Activated CD4-positive, alpha-beta T cell treated with anti-CD3 and anti-CD28 coated beads, Interleukin-2, amount 10 ng/mL, durations not matched to agents 24 days and 14 days (primary cell): ENCODE results near the gene RARRES2. TPM values are rescaled to one million over a fixed set of nuclear protein-coding genes. Genes with fewer than 3 reads are reported as not detected.
"Not testable (repeated sequence)": the region's sequence is repeated elsewhere in the genome, so short reads cannot be mapped to it uniquely, and the experiment has no call there.

ENCODE experiments used
- DNase-seq: peaks from one replicate; pipeline ENCODE4 v3.0.0; 2022
- H3K27ac Mint-ChIP-seq: one replicate; pipeline ENCODE4 v1.8.0; 2022; ENCODE audit warnings: mild to moderate bottlenecking, mixed read lengths
- H3K27me3 Mint-ChIP-seq: one replicate; pipeline ENCODE4 v1.8.0; 2022; ENCODE audit warnings: mixed read lengths
- H3K36me3 Mint-ChIP-seq: one replicate; pipeline ENCODE4 v1.8.0; 2022; ENCODE audit warnings: low read depth, mild to moderate bottlenecking, mixed read lengths
- H3K4me1 Mint-ChIP-seq: one replicate; pipeline ENCODE4 v1.8.0; 2021; ENCODE audit warnings: mixed read lengths
- H3K4me3 Mint-ChIP-seq: one replicate; pipeline ENCODE4 v1.8.0; 2022; ENCODE audit warnings: mild to moderate bottlenecking, moderate library complexity, mixed read lengths
- H3K9me3 Mint-ChIP-seq: one replicate; pipeline ENCODE4 v1.8.0; 2021; ENCODE audit warnings: mixed read lengths
- intact Hi-C: fragments of 100-400 bp; cut with micrococcal nuclease; formaldehyde crosslinking; loops from one replicate; pipeline ENCODE4 v1.15.1; 2023
- total RNA-seq: library from RNA; stranded (reverse); gene quantifications from 2 replicates; pipeline ENCODE4 v1.2.3, GENCODE V29; 2022

RARRES2 gene
- not detected in 2 replicates for total RNA-seq

DNA sequence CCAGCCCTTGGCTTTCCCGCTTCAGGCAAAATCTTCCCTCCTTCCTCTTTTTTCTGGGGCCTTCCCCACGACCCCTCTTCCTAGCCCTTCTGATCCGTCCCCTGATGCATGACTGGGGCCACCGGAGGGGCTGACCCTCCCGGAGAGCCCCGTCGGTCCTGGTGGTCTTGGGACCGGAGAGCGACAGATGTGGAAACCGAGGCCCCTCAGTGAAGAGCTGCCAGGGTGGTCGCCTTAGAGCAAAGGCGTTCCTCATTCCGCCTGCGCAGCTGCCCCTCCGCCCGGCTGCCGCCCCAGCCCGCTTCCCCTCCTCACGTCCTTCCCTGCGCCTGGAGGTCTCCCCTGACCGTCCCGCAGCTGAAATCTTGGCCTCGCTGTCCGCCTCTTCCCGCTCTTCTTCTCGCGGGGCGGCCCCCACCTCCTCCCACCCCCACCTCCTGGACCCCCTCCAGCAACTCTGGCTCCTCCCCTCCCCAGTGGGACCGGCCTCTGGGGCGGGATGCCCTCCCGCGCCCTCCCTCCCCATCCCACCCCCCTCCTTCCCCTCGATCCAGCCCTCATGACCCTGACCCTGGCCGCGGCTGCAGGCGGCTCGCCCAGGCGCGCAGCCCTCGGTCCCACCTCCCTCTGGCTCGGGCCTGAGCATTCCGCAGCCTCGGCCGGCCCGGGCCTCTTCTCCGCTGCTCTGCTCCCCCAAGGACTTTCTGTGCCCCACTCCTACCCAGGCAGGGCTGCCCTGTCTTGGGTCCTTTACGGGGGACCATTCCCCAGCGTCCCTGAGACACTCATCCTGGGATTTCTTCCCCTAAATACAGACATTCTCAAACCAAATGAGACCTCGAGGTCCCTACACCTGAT is at the start of gene RARRES2:
Gene RARRES2, minus strand, starts transcription at position 367 of the 858 bp plus-strand sequence. CDS start 1,020 bp downstream, outside the sequence.
- DNase-seq = no peak
- Mint-ChIP-seq H3K27me3 (peaks cover 43% of the 10 kb centered on the region), H3K9me3 (peaks cover 8% of the 10 kb centered on the region), H3K4me3 (no peak within 1 kb of the TSS), H3K27ac (no peak within 1 kb of the TSS), H3K36me3 (peaks cover 6% of the 10 kb centered on the region), H3K4me1 (peaks cover 3% of the 10 kb centered on the region)
- intact Hi-C loops = no loop called here

DNA sequence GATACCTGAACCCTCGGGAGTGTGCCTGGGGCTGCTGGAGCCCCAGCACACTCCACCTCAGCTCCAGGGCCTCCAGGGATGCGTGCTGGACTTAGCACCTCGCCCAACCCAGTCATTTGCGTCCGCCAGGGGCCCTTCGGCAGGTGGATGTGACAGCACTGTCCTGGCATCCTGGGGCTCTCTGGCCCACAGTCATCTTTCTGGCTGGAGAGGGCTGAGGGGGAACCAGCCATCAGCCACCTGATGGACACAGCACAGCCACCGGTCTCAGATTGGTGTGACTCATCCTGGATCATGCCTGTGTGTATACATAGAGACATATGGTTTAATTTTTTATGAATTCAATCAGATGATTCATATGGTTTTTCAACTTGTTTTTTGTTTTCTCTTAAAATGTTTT is 48.8 kb upstream of the RARRES2 start:
- Mint-ChIP-seq H3K36me3 (peaks cover 14% of the 10 kb centered on the region), H3K4me3 (no peak overlapping the region), H3K4me1 (peaks cover 2% of the 10 kb centered on the region), H3K9me3 (no peaks in the 10 kb centered on the region), H3K27ac (no peak overlapping the region), H3K27me3 (no peaks in the 10 kb centered on the region)
- no peak for DNase-seq
- intact Hi-C loops = no loop called here

DNA sequence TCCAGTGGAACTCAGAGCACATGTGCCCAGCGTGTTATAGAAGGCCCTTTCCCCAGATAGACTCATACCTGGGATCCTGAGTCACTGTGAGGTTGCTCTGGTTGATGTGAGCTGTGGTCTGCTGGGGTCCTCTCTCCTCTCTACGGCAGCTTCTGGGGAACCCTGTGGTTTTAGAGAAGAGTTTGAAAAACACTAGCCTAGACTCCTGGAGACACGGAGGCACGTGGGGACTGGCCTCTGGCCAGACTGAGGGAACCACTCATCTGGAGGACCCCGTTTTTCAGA is 48.0 kb upstream of the RARRES2 start:
- Mint-ChIP-seq H3K27ac (no peak overlapping the region), H3K27me3 (no peaks in the 10 kb centered on the region), H3K4me3 (no peak overlapping the region), H3K9me3 (no peaks in the 10 kb centered on the region), H3K4me1 (peaks cover 2% of the 10 kb centered on the region), H3K36me3 (peaks cover 14% of the 10 kb centered on the region)
- DNase-seq = no peak
- intact Hi-C loops = no loop called here

DNA sequence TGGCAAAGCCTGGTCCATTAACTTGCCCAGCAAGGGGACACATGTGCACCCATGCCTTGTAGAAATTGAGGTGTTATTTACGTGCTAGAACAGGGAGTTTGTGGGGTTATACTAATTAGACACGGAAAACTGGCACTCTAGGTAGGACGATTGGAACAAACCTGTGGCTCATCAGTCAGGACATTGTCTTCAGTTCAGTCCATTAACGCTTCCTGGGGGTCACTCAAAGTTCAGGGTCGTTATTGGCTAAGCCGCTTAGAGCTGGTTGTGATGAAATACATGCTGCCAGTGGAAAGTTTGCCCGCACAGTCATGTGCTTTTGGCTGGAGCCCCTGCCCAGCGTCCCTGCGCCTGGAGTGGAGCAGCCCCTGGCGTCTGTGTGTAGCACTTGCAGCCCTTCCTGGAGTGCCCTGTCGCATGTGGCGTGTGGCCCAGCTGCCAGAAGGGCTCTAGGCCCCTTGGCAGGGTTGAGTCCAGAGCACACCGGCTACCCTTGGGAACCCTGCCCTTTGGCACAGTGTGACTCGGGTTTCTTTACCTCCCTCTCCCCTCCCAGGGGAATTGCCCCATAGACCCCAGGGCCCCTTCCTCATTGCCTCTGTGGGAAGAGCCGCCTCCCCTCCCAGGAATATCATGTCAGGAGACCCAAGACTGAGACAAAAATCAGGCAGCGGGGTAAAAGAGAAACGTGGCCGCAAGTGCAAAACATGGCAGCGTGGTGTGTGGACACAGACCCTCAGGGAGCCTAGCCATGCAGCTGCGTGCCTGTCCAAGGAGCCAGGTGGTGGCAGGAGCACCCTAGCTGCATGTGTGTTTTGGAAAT is 47.5 kb upstream of the RARRES2 start:
- intact Hi-C loops = no loop called here
- Mint-ChIP-seq H3K27me3 (no peaks in the 10 kb centered on the region), H3K9me3 (no peaks in the 10 kb centered on the region), H3K36me3 (peaks cover 14% of the 10 kb centered on the region), H3K4me3 (no peak overlapping the region), H3K4me1 (peaks cover 2% of the 10 kb centered on the region), H3K27ac (no peak overlapping the region)
- DNase-seq = no peak

DNA sequence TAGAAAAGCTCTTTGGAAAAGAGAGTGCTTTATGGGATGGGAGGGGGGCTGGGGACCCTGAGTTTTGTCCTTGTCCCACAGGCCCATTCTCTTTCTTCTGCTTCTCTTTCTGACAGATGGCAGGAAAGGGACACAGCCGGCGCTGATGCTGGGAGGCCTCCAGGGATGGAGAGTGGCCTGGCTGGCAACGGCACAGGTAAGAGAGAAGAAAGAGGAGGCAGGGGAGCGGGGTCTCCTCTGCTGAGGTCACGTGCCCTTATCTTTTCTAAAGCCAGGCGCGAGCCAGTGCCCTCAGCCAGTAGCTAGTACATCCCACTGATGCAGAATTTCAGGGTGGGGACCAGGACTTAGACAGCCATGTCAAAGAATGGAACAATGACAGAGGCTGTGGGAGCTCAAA is 46.9 kb upstream of the RARRES2 start:
- H3K4me1 Mint-ChIP-seq = peaks cover 3% of the 10 kb centered on the region
- H3K27ac Mint-ChIP-seq = no peak overlapping the region
- no peak for DNase-seq
- peaks cover 14% of the 10 kb centered on the region for H3K36me3 Mint-ChIP-seq
- H3K27me3 Mint-ChIP-seq = no peaks in the 10 kb centered on the region
- intact Hi-C loops = no loop called here
- H3K9me3 Mint-ChIP-seq = no peaks in the 10 kb centered on the region
- no peak overlapping the region for H3K4me3 Mint-ChIP-seq

DNA sequence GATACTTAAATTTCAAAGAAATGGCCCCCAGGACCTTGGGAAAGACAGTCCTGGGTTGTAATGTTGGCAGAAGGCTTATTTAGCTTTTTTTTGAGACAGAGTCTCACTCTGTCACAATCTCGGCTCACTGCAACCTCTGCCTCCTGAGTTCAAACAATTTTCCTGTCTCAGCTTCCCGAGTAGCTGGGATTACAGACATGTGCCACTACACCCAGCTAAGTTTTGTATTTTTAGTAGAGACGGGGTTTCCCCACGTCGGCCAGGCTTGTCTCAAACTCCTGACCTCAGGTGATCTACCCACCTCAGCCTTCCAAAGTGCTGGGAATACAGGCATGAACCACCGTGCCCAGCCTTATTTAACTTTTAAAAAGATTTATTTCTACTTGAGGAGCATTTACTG is 44.5 kb upstream of the RARRES2 start:
- H3K27ac Mint-ChIP-seq, H3K27me3 Mint-ChIP-seq, DNase-seq, H3K4me1 Mint-ChIP-seq, H3K4me3 Mint-ChIP-seq, intact Hi-C loops, H3K9me3 Mint-ChIP-seq, H3K36me3 Mint-ChIP-seq: not testable (repeated sequence)

DNA sequence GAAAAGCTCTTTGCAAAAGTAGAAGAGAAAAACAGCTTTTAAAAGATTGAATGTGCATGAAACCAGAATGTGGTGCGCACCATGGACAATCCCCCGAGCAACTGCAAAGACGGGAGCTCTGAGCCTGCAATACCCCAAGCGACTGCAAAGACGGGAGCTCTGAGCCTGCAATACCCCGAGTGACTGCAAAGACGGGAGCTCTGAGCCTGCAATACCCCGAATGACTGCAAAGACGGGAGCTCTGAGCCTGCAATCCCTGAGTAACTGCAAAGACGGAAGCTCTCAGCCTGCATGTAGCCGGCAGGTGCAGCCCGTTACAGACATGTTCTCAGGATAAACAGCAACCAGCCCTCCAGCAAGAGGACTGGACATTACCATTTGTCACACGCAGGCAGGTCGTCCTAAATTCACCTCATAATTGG is 43.9 kb upstream of the RARRES2 start:
- no peaks in the 10 kb centered on the region for H3K27me3 Mint-ChIP-seq
- DNase-seq = no peak
- no peaks in the 10 kb centered on the region for H3K9me3 Mint-ChIP-seq
- intact Hi-C loops = no loop called here
- no peak overlapping the region for H3K4me3 Mint-ChIP-seq
- H3K27ac Mint-ChIP-seq = no peak overlapping the region
- peaks cover 8% of the 10 kb centered on the region for H3K4me1 Mint-ChIP-seq
- H3K36me3 Mint-ChIP-seq = peaks cover 3% of the 10 kb centered on the region

DNA sequence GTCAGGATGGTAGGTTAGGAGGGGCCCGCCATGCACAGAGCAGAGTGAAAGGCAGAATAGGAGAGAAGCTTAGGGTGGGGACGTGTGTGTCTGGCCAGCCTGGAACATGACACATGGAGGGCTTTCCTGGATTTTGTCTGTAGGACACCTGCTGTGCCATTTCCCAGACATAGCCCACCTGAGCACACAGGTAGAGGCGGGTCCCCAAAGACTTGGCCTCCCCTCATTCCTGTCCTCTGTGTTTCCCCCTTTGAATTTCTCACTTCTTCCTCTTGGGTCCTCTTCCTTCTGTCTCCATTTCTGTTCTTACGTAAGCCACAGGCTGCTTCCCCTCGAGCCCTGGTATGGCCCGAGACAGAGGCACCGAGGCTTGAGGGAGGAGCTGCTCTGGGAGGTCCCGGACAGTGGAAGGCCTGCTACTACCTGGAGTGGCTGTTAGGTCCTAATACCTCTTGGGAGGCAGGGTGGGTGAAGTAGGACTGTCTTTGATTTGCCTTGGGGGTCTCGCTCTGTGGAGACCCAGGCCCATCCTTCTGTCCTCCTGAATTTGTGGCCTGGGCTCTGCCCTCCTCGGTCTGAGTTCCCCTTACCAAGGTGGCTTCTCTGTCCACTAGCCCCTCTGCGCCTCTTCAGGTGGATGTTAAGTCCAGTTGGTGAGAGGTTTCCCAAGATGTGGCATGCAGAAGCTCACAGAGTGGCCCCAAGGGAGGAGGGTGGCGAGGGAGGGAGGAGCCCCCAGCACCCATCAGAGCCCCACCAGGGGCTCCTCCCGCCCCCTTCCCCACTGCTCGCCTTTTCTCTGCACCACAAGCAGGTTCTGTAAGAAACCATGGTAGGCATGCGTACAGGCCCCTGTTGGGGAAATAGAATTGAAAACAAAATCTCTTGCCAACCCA is 43.2 kb upstream of the RARRES2 start:
- intact Hi-C loops = no loop called here
- Mint-ChIP-seq H3K27ac (no peak overlapping the region), H3K9me3 (no peaks in the 10 kb centered on the region), H3K4me1 (peaks cover 15% of the 10 kb centered on the region), H3K27me3 (no peaks in the 10 kb centered on the region), H3K36me3 (peaks cover 3% of the 10 kb centered on the region), H3K4me3 (no peak overlapping the region)
- no peak for DNase-seq

DNA sequence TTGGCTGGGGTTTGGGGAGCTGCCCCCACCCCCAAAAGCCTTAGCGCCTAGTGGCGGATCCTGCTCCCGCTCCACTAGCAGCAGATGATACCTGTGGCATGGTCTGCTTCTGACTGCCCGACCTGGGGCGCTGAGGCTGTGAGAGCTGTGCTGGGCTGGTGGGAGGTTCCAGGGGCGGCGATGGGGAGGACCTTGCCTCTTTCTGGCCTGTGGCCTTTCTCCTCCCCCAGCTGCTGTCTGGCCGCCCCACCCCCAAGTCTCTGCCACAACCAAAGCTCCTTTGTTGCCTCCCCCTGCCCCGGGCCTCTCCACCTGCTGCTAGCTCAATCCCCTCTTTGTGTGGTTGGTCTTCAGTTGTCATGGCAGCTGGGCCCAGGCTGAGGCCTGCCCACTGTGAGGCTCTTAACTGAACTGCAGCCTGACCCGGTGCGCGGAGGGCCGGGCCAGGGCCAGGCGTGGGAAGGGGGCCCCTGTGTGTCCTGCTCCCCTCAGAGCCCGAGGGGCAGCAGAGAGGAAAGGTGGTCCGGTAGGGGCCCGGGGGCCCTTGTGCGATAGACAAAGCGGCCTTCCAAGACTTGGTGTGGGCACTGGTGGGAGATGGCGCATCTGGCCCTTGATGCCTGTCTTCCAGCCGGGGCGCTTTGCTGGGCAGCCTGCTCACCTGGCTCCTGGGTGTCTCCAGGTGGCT is 42.4 kb upstream of the RARRES2 start:
- no peaks in the 10 kb centered on the region for H3K9me3 Mint-ChIP-seq
- no peaks in the 10 kb centered on the region for H3K27me3 Mint-ChIP-seq
- peaks cover 3% of the 10 kb centered on the region for H3K36me3 Mint-ChIP-seq
- no peak overlapping the region for H3K27ac Mint-ChIP-seq
- intact Hi-C loops = no loop called here
- DNase-seq = no peak
- no peak overlapping the region for H3K4me3 Mint-ChIP-seq
- H3K4me1 Mint-ChIP-seq = peaks cover 16% of the 10 kb centered on the region

DNA sequence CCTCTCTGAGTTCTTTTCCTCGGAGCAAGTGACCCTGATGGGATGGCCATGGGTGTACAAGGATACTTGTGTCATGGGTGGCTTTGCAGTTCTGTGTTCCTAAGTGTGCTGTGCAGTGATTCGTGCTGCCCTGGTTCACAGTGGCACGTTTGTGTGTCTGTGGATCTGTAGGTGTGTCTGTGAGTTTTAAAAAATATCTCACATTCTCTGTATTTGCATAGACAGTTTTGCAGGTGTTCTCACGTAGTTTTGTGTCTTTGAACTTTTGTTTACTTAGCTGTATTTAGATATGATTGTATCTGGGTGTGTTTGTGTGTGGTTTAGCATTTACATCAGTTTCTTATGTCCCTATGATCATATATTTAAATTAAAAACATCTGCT is 41.4 kb upstream of the RARRES2 start:
- intact Hi-C loops = no loop called here
- H3K4me1 Mint-ChIP-seq = peaks cover 19% of the 10 kb centered on the region
- H3K4me3 Mint-ChIP-seq = no peak overlapping the region
- DNase-seq = no peak
- H3K27me3 Mint-ChIP-seq = no peaks in the 10 kb centered on the region
- H3K27ac Mint-ChIP-seq = no peak overlapping the region
- peaks cover 3% of the 10 kb centered on the region for H3K36me3 Mint-ChIP-seq
- H3K9me3 Mint-ChIP-seq = no peaks in the 10 kb centered on the region

DNA sequence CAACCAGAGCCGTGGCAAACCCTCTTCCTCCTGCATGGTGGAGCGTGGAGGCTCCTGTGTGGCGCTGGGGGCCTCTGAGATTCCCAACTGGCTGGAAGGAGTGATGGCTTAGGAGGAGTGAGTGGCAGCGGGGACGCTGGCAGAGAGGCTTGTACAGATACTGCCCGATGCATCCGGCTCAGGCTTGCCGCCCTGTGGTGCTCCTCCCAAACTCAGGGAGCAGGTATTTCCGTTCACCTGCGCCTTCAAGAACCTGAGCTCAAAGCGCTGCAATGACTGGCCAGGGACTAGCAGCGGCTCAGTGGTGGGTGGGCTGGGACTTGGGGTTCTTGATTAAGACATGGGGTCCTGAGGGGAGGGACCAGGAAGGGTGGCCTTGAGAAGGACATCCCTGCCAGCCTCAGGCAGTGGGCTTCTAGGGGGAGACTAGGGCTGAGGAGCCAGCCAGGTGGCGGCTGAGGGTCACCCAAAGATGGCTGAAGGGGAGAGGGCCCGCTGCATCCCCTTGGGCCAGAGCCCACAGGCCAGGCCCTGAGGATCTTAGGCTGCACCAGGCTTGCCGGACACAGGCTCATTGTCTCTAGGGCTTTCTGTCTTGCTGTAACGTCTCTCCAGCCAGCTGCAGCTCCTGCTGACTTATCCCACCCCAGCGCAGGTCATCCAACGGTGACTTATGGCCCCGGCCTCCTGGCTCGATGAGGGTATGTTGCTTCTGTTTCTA is 40.9 kb upstream of the RARRES2 start:
- no peak overlapping the region for H3K4me3 Mint-ChIP-seq
- no peaks in the 10 kb centered on the region for H3K9me3 Mint-ChIP-seq
- peaks cover 24% of the 10 kb centered on the region for H3K4me1 Mint-ChIP-seq
- intact Hi-C loops = no loop called here
- H3K36me3 Mint-ChIP-seq = peaks cover 3% of the 10 kb centered on the region
- no peak overlapping the region for H3K27ac Mint-ChIP-seq
- DNase-seq = no peak
- H3K27me3 Mint-ChIP-seq = no peaks in the 10 kb centered on the region

DNA sequence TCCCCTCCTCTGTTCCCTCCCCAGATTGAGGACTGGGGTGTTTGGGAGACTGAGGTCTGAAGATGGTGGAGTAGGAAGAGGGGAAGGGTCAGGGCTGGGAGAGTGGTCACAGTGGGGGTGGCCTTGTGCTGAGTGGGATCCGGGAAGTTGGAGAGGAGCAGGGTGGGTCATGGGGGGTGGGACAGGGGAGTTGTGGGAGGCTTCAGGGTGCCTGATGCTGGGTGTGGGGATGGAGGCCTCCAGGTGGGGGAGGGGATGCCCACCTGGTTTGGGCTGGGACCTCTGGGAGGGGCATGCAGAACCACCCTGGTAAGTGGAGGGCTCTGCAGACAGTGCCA is 40.3 kb upstream of the RARRES2 start:
- H3K4me3 Mint-ChIP-seq = no peak overlapping the region
- peaks cover 27% of the 10 kb centered on the region for H3K4me1 Mint-ChIP-seq
- H3K9me3 Mint-ChIP-seq = no peaks in the 10 kb centered on the region
- peaks cover 2% of the 10 kb centered on the region for H3K36me3 Mint-ChIP-seq
- no peak overlapping the region for H3K27ac Mint-ChIP-seq
- H3K27me3 Mint-ChIP-seq = no peaks in the 10 kb centered on the region
- intact Hi-C loops = no loop called here
- DNase-seq = no peak

DNA sequence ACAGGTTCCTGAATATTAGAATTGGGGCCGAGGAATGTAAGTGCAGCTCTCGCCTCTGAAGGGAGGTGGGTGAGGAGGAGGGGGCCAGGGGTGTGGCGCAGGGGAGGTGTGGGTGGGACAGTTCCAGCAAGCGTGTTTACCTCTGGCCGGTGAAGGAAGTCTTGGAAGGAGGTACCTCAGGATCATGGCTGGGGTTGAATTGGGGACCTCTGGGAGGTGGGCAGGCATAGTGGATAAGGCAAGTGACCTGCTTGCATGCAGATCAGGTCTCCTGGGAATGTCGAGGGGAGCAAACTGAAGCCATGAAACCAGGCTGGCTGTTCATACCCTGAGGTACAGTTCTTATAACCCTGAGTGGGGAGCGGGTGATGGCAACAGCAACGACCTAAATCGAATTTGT is 39.7 kb upstream of the RARRES2 start:
- no peak overlapping the region for H3K27ac Mint-ChIP-seq
- no peaks in the 10 kb centered on the region for H3K36me3 Mint-ChIP-seq
- peaks cover 32% of the 10 kb centered on the region for H3K4me1 Mint-ChIP-seq
- DNase-seq = no peak
- no peaks in the 10 kb centered on the region for H3K9me3 Mint-ChIP-seq
- intact Hi-C loops = no loop called here
- no peaks in the 10 kb centered on the region for H3K27me3 Mint-ChIP-seq
- H3K4me3 Mint-ChIP-seq = no peak overlapping the region
